PC-3 (cell line): ENCODE data around the gene COL8A2.

Experiments
- CTCF ChIP-seq: fragments of 300-600 bp; sonication (generic); conservative IDR thresholded peaks from 2 replicates; pipeline ENCODE4 v1.5.1; 2017; ENCODE audit warnings: antibody characterized with exemption, low read depth, mild to moderate bottlenecking, low read length
- EZH2 ChIP-seq: fragments of 300-600 bp; sonication (generic); IDR thresholded peaks from one replicate; pipeline ENCODE4 v1.6.1; 2017; ENCODE audit warnings: antibody characterized with exemption, mild to moderate bottlenecking, low read length; ENCODE audit not compliant: unreplicated experiment

GRCh38 chr1:36080236-36080635 lies 44.8 kb downstream of the COL8A2 start:
- TF ChIP-seq CTCF: no peak
- no peak for TF ChIP-seq EZH2
